K562 (cell line): ENCODE measurements around the gene ZNF668. TPM values are rescaled to one million over a fixed set of nuclear protein-coding genes. Genes with fewer than 3 reads are reported as not detected.

Source experiments
- ATAC-seq: fragments of 200-7000 bp; cut with Tn5 transposase; 3 replicates; pipeline ENCODE4 v1.9.1; 2020; ENCODE audit warnings: moderate library complexity
- BruUV-seq: library from RNA; stranded (reverse); fragments of 400-500 nt; replicated peaks from 2 replicates; lab custom pipeline; 2021; lab: Mats Ljungman, UMichigan
- CTCF ChIA-PET: fragments of 300-600 bp; formaldehyde crosslinking; extraction: SDS; loops from one replicate; lab custom pipeline; 2021; ENCODE audit warnings: low intra/inter-chr PET ratio; lab: Yijun Ruan, JAX
- POLR2A ChIA-PET: fragments of 300-600, 350-650 bp; sonication (Branson Sonifier 250); formaldehyde crosslinking; extraction: SDS; loops from one replicate; lab custom pipeline; 2021; ENCODE audit warnings: antibody characterized with exemption, inconsistent platforms; lab: Yijun Ruan, JAX
- DNase-seq, 4 experiments: peaks; one replicate each; pipeline versions ENCODE4 v3.0.0 to v3.0.0-alpha.2; 2011 to 2018; ENCODE audit warnings: low spot score in 3 of 4, mixed read lengths in 3 of 4; ENCODE audit errors: extremely low read depth in 1 of 4
- FAIRE-seq: peaks from 2 replicates; lab custom pipeline; 2011; peaks lifted over from hg19 to GRCh38; lab: Jason Lieb, UNC
- H2AFZ ChIP-seq: 2 replicates; pipeline ENCODE4 v1.6.0; 2011; ENCODE audit warnings: low read depth, low read length, control low read depth, inconsistent platforms
- H3K27ac ChIP-seq: fragments of 200-600 bp; 3 replicates; pipeline ENCODE4 v1.8.0; 2011; ENCODE audit warnings: low read depth, mild to moderate bottlenecking, control low read depth, inconsistent platforms, low read length, moderate library complexity, mixed read lengths; ENCODE audit errors: extremely low read depth
- H3K27me3 ChIP-seq, 2 experiments: fragments of 300-600 bp in 1 of 2; 2 replicates in 1 of 2; 3 replicates in 1 of 2; pipeline versions ENCODE4 v1.6.0 to v1.8.0; 2011; ENCODE audit warnings: inconsistent platforms in 2 of 2, low read length in 2 of 2, mild to moderate bottlenecking in 1 of 2, mixed read lengths in 1 of 2, moderate library complexity in 1 of 2; ENCODE audit not compliant: control insufficient read depth in 2 of 2, insufficient read depth in 2 of 2
- H3K36me3 ChIP-seq: fragments of 300-600 bp; 3 replicates; pipeline ENCODE4 v1.8.0; 2011; ENCODE audit warnings: mild to moderate bottlenecking, low read length, inconsistent platforms; ENCODE audit not compliant: control insufficient read depth, insufficient read depth
- H3K4me1 ChIP-seq, 2 experiments: fragments of 200-600 bp in 1 of 2; replicated peaks in 1 of 2; 2 replicates in 1 of 2; 3 replicates in 1 of 2; pipeline versions ENCODE4 v1.5.1 to v1.8.0; 2011; ENCODE audit warnings: inconsistent platforms in 2 of 2, low read length in 2 of 2, mild to moderate bottlenecking in 1 of 2, mixed read lengths in 1 of 2, moderate library complexity in 1 of 2; ENCODE audit not compliant: control insufficient read depth in 2 of 2, insufficient read depth in 2 of 2
- H3K4me2 ChIP-seq: 2 replicates; pipeline ENCODE4 v1.6.1; 2011; ENCODE audit warnings: low read length, control low read depth, inconsistent platforms, mixed read lengths; ENCODE audit not compliant: insufficient read depth
- H3K4me3 ChIP-seq: fragments of 200-600 bp; sonication (generic), shearing (Covaris generic); 2 replicates; pipeline ENCODE4 v1.5.1; 2016; ENCODE audit warnings: control low read depth, inconsistent platforms
- H3K79me2 ChIP-seq: fragments of 200-600 bp; 3 replicates; pipeline ENCODE4 v1.8.0; 2011; ENCODE audit warnings: low read length, inconsistent platforms; ENCODE audit not compliant: control insufficient read depth, insufficient read depth
- H3K9ac ChIP-seq, 2 experiments: 2 replicates each; pipeline versions ENCODE4 v1.6.0 to v1.6.1; 2011; ENCODE audit warnings: low read depth in 2 of 2, low read length in 2 of 2, control low read depth in 1 of 2, inconsistent platforms in 1 of 2, mild to moderate bottlenecking in 1 of 2, mixed read lengths in 1 of 2; ENCODE audit not compliant: insufficient read depth in 1 of 2
- H3K9me1 ChIP-seq: one replicate; pipeline ENCODE4 v1.6.0; 2011; ENCODE audit warnings: inconsistent platforms, mild to moderate bottlenecking, low read length, moderate library complexity; ENCODE audit not compliant: control insufficient read depth, insufficient read depth
- H3K9me3 ChIP-seq: replicated peaks from 2 replicates; pipeline ENCODE4 v1.5.1; 2011; ENCODE audit warnings: low read depth, low read length, inconsistent platforms; ENCODE audit not compliant: control insufficient read depth, insufficient read depth
- H4K20me1 ChIP-seq: replicated peaks from 2 replicates; pipeline ENCODE4 v1.6.1; 2011; ENCODE audit warnings: low read length, inconsistent platforms, mixed read lengths; ENCODE audit not compliant: control insufficient read depth, insufficient read depth
- BMI1 ChIP-seq: fragments of 150-350 bp; IDR thresholded peaks from 2 replicates; pipeline ENCODE4 v1.6.1; 2014; ENCODE audit warnings: low read length
- FOXA1 ChIP-seq: fragments of 450-650 bp; IDR thresholded peaks from 2 replicates; pipeline ENCODE4 v1.6.1; 2016; ENCODE audit warnings: mild to moderate bottlenecking, borderline replicate concordance
- MAX ChIP-seq: sonication (generic); formaldehyde crosslinking; IDR thresholded peaks from 2 replicates; pipeline ENCODE4 v1.9.0; 2022; ENCODE audit warnings: mild to moderate bottlenecking, missing genetic modification reagents
- NFE2 ChIP-seq: IDR thresholded peaks from 2 replicates; pipeline ENCODE4 v1.6.1; 2014; ENCODE audit warnings: antibody characterized with exemption, low read depth
- POLR2A ChIP-seq: fragments of 450-650 bp; conservative IDR thresholded peaks from 2 replicates; pipeline ENCODE4 v1.6.1; 2016
- PRDM10 ChIP-seq: fragments of 450-650 bp; IDR thresholded peaks from 2 replicates; pipeline ENCODE4 v1.6.1; 2018; ENCODE audit not compliant: partially characterized antibody
- RBM25 ChIP-seq: fragments of 200-400 bp; formaldehyde crosslinking; IDR thresholded peaks from 2 replicates; pipeline ENCODE4 v1.6.1; 2018; ENCODE audit warnings: low read length, low read depth, moderate library complexity; ENCODE audit not compliant: severe bottlenecking
- TCF7L2 ChIP-seq: fragments of 150-350 bp; IDR thresholded peaks from 2 replicates; pipeline ENCODE4 v1.6.1; 2016; ENCODE audit warnings: low read depth, mild to moderate bottlenecking, low read length, moderate library complexity
- UBTF ChIP-seq, 2 experiments: IDR thresholded peaks; 2 replicates each; pipeline ENCODE4 v1.6.1; 2012; ENCODE audit warnings: improper control_type of control experiment in 2 of 2, low read depth in 2 of 2, low read length in 2 of 2, borderline replicate concordance in 1 of 2
- ZBTB33 ChIP-seq: sonication (generic); formaldehyde crosslinking; IDR thresholded peaks from 2 replicates; pipeline ENCODE4 v1.8.1; 2023; ENCODE audit warnings: mild to moderate bottlenecking, missing genetic modification reagents
- ZNF121 ChIP-seq: sonication (generic); formaldehyde crosslinking; conservative IDR thresholded peaks from 2 replicates; pipeline ENCODE4 v1.8.0; 2022; ENCODE audit warnings: missing genetic modification reagents
- WGBS: fragments of 100-300 bp; shearing (Covaris generic); methylation state at CpG from one replicate; pipeline ENCODE4 v1.1.6; 2016; ENCODE audit warnings: low coverage, mixed read lengths; ENCODE audit not compliant: insufficient coverage; ENCODE audit errors: missing lambda C conversion rate; 5-methylcytosine and 5-hydroxymethylcytosine counted together
- in situ Hi-C: fragments of 300-500 bp; cut with MboI; formaldehyde crosslinking; loops from 4 replicates; pipeline ENCODE4 v1.15.0; 2018; ENCODE audit warnings: inconsistent platforms, mixed read lengths
- intact Hi-C: fragments of 100-400 bp; cut with micrococcal nuclease; formaldehyde crosslinking; loops from 2 replicates; pipeline ENCODE4 v1.14.2; 2022
- polyA plus RNA-seq, 8 experiments: library from polyadenylated mRNA; depleted of rRNA in 4 of 8; stranded (reverse) in 5 of 8; unstranded in 3 of 8; fragments of >200 nt; fragmentation: Nextera tagmentation in 2 of 8; fragmentation: Illumina TruSeq in 1 of 8; extraction: Ambion mirVana in 2 of 8; extraction: Trizol in 1 of 8; gene quantifications; 2 replicates each; pipeline versions ENCODE4 v1.2.1 to v1.2.3, GENCODE V29; 2011 to 2014; ENCODE audit warnings: inconsistent platforms in 1 of 8, missing spikeins in 1 of 8
- total RNA-seq, 7 experiments: library from RNA; depleted of rRNA in 6 of 7; stranded (reverse); fragments of >200 nt in 6 of 7; fragmentation: Illumina TruSeq in 2 of 7; extraction: Trizol in 2 of 7; gene quantifications; 2 replicates each; pipeline versions ENCODE4 v1.2.1 to v1.2.3, GENCODE V29; 2011 to 2021; ENCODE audit warnings: low replicate concordance in 1 of 7

The ZNF668 gene
- total and polyA plus RNA-seq, 9 of the 15 experiments (the other 6 are each of a cell fraction or from before 2014, with no cell fraction given): 0.04 to 15.3 (median 3.8) TPM; not detected in 1

- no peak overlapping the region for H3K4me3 ChIP-seq
- peak overlapping the region in 1 of 2 experiments; percentile 6; a peak in 1 of 4 replicates for H3K9ac ChIP-seq
- H3K9me1 ChIP-seq: no peaks in the 10 kb centered on the region
- intact Hi-C loops (no loop called here), in situ Hi-C loops (no loop called here)
- peaks cover 0 to 38% of the 10 kb centered on the region in 2 experiments; a peak in 3 of 5 replicates for H3K4me1 ChIP-seq
- no peaks in the 10 kb centered on the region for H3K27me3 ChIP-seq
- peaks cover 5% of the 10 kb centered on the region for H4K20me1 ChIP-seq
- H3K79me2 ChIP-seq: peaks cover 31% of the 10 kb centered on the region
- no peak overlapping the region for H2AFZ ChIP-seq
- FAIRE-seq (peak; percentile 52), DNase-seq (no peak), ATAC-seq (no peak)
- H3K4me2 ChIP-seq: no peak overlapping the region
- CTCF ChIA-PET: no interaction called here
- H3K27ac ChIP-seq: peak overlapping the region; percentile 1; the same call in 1 of the 3 replicates
- no TSS peak for BruUV-seq
- POLR2A ChIA-PET: interaction anchor here (1.0 to 1.1 kb wide), 4 partner anchors 12 to 128 kb away, joined by 3 to 5 read pairs (median 4); partner anchors contain the start of gene HSD3B7
- H3K9me3 ChIP-seq: no peaks in the 10 kb centered on the region
- H3K36me3 ChIP-seq: peaks cover 52% of the 10 kb centered on the region; the same call in 2 of the 3 replicates
- WGBS: 66% methylated on average over 5 of the region's 5 CpGs
- 0 out of 2 replicates have a peak, but pooled peaks have one; percentile 38 for TF ChIP-seq ZBTB33
- peak; percentile 30; the same call in 1 of the 2 replicates for TF ChIP-seq TCF7L2
- no peak for TF ChIP-seq UBTF (IDR thresholded peaks at IDR 0.05; ENCODE audit: borderline replicate concordance in 1 of 2, low read depth in 2 of 2, low read length in 2 of 2)
- TF ChIP-seq MAX: no peak
- TF ChIP-seq PRDM10: peak; percentile 88
- TF ChIP-seq ZNF121 (CRISPR knock-in tag): peak; percentile 28; the same call in 1 of the 2 replicates
- 0 out of 2 replicates have a peak, but pooled peaks have one; percentile 28 for TF ChIP-seq NFE2
- no peak for TF ChIP-seq BMI1
- peak; percentile 8 for TF ChIP-seq RBM25
- no peak for TF ChIP-seq FOXA1
- peak; percentile 3; the same call in 1 of the 2 replicates for TF ChIP-seq POLR2A
These were observed 39.4 kb upstream of the ZNF668 start for GRCh38 chr16:31113121-31114120.
